Ovary (tissue), 9 donors: ENCODE measurements around the gene ANKRD52. TPM values are rescaled to one million over a fixed set of nuclear protein-coding genes. Genes with fewer than 3 reads are reported as not detected.
"Not testable (repeated sequence)": the region's sequence is repeated elsewhere in the genome, so short reads cannot be mapped to it uniquely, and the experiment has no call there.

Experiments
- DNase-seq, 5 donors: peaks; one replicate each; pipeline ENCODE4 v3.0.0-alpha.2; 2019 to 2020
- H3K27ac ChIP-seq, 2 donors: fragments of 200-600 bp; one replicate each; pipeline versions ENCODE4 v1.5.1 to v1.8.0; 2019 to 2022
- H3K27me3 ChIP-seq: fragments of 200-600 bp; one replicate; pipeline ENCODE4 v1.8.0; 2022
- H3K36me3 ChIP-seq: fragments of 200-600 bp; sonication (generic); one replicate; pipeline ENCODE4 v1.5.1; 2019
- H3K4me1 ChIP-seq: one replicate; pipeline ENCODE4 v1.8.1; 2013; ENCODE audit warnings: mild to moderate bottlenecking, moderate library complexity; ENCODE audit not compliant: insufficient read depth
- H3K4me3 ChIP-seq: fragments of 200-600 bp; sonication (generic); one replicate; pipeline ENCODE4 v1.5.1; 2017
- H3K9me3 ChIP-seq, 2 donors: fragments of 200-600 bp in 1 of 2; sonication (generic) in 1 of 2; one replicate each; pipeline versions ENCODE4 v1.5.1 to v1.8.1; 2013 to 2019; ENCODE audit warnings: mild to moderate bottlenecking in 1 of 2, moderate library complexity in 1 of 2
- EP300 ChIP-seq: sonication (generic); formaldehyde crosslinking; IDR thresholded peaks from one replicate; pipeline ENCODE4 v1.6.1; 2017; ENCODE audit warnings: antibody characterized with exemption
- POLR2A ChIP-seq: fragments of 450-650 bp; IDR thresholded peaks from one replicate; pipeline ENCODE4 v1.6.1; 2017; ENCODE audit warnings: antibody characterized with exemption, mild to moderate bottlenecking, moderate library complexity
- WGBS, 3 donors: extraction: QIAGEN DNeasy Blood & Tissue Kit in 1 of 3; methylation state at CpG; one replicate each; pipeline versions ENCODE4 v1.1.5 to v1.1.7; 2013 to 2017; 5-methylcytosine and 5-hydroxymethylcytosine counted together
- intact Hi-C, 4 donors: fragments of 100-400 bp; cut with DNase I; formaldehyde crosslinking; loops; one replicate each; pipeline versions ENCODE4 v1.11.0 to v1.15.1; 2022 to 2023
- polyA plus RNA-seq, 2 donors: library from polyadenylated mRNA; stranded (reverse); fragments of 200-250 nt in 1 of 2; fragments of 350-450 nt in 1 of 2; fragmentation: Illumina TruSeq in 1 of 2; extraction: RNeasy Lipid Tissue Mini Kit (QIAGEN cat#74804) in 1 of 2; gene quantifications; one replicate each; pipeline ENCODE4 v1.2.3, GENCODE V29; 2013 to 2014
- total RNA-seq, 7 donors: library from RNA; depleted of rRNA in 2 of 7; stranded (reverse); fragments of >200 nt in 2 of 7; fragmentation: NEBNext Ultra II Directional in 3 of 7; extraction: Animal tissue kit (Norgen Biotek cat#: 25700) in 3 of 7; gene quantifications; one replicate each; pipeline versions ENCODE4 v1.1.0 to v1.2.4, GENCODE V29; 2016 to 2023
- TF ChIP-seq, protein P1 (sequence below), 3 donors: fragments of 450-650 bp in 2 of 3; fragments of 200-600 bp in 1 of 3; IDR thresholded peaks; one replicate each; pipeline versions ENCODE4 v1.5.1 to v1.8.0; 2016 to 2022; ENCODE audit warnings: antibody characterized with exemption in 3 of 3, mild to moderate bottlenecking in 1 of 3
- donor health status: DM: no; HTN: no; CAD: no; lungs with moderate emphysema.
- donor health status: DM: no; HTN: no; CAD: no.
- donor health status: Bipolar disorder and iron deficiency.
- donor health status: DM: yes; HTN: yes; CAD: no.
- donor health status: DM: no; HTN: no; CAD: no.
- donor health status: DM: yes; HTN: yes; CAD: no.

The ANKRD52 gene
- total and polyA plus RNA-seq, 9 donors: 9.1 to 37.7 (median 26.2) TPM

DNA sequence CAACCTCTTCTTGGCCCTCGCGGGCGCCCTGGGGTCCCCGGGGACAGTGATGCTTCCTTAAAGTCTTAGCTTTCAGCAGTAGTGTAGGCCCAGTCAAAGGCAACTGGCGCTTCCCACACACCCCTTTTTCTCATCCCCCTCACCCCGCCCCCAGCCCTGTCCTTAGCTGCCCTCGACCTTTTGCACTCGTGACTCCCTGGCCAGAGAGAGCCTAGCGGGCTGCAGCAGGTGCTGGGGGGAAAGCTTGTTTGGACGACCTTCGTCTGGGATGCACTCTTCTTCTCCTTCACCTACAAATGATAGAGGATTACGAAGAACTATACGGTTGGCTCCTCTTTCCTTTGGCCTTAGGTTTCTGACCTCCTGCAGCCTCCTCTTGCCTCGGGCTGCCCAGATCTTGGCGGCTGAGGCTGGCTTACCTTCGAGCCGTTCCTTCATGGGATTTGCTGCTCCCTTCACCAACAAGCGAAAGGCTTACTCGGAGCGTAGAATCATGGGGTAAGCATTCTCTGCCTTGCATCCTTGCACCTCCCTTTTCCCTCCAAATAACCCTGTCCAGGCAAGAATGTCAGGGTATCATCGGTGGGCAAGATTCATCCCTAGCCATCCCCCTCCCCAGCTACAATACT, 9.4 kb upstream of the ANKRD52 start:
- peaks cover 6% of the 10 kb centered on the region for H3K4me1 ChIP-seq
- intact Hi-C loops: no loop called here
- peak in 3 of 5 donors; percentile 33 to 71 (median 48) for DNase-seq
- H3K4me3 ChIP-seq: peak overlapping the region; percentile 76
- peak overlapping the region; percentile 89 to 93 for H3K27ac ChIP-seq
- H3K9me3 ChIP-seq: no peaks in the 10 kb centered on the region
- H3K27me3 ChIP-seq: no peaks in the 10 kb centered on the region
- no peaks in the 10 kb centered on the region for H3K36me3 ChIP-seq
- TF ChIP-seq POLR2A: no peak
- TF ChIP-seq EP300: no peak
- TF ChIP-seq, protein P1, sequence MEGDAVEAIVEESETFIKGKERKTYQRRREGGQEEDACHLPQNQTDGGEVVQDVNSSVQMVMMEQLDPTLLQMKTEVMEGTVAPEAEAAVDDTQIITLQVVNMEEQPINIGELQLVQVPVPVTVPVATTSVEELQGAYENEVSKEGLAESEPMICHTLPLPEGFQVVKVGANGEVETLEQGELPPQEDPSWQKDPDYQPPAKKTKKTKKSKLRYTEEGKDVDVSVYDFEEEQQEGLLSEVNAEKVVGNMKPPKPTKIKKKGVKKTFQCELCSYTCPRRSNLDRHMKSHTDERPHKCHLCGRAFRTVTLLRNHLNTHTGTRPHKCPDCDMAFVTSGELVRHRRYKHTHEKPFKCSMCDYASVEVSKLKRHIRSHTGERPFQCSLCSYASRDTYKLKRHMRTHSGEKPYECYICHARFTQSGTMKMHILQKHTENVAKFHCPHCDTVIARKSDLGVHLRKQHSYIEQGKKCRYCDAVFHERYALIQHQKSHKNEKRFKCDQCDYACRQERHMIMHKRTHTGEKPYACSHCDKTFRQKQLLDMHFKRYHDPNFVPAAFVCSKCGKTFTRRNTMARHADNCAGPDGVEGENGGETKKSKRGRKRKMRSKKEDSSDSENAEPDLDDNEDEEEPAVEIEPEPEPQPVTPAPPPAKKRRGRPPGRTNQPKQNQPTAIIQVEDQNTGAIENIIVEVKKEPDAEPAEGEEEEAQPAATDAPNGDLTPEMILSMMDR (IDR thresholded peaks at IDR 0.05): no peak
- WGBS, 3 donors: 20 to 26% (median 22%) methylated on average over 19 to 21 of the region's 21 CpGs

DNA sequence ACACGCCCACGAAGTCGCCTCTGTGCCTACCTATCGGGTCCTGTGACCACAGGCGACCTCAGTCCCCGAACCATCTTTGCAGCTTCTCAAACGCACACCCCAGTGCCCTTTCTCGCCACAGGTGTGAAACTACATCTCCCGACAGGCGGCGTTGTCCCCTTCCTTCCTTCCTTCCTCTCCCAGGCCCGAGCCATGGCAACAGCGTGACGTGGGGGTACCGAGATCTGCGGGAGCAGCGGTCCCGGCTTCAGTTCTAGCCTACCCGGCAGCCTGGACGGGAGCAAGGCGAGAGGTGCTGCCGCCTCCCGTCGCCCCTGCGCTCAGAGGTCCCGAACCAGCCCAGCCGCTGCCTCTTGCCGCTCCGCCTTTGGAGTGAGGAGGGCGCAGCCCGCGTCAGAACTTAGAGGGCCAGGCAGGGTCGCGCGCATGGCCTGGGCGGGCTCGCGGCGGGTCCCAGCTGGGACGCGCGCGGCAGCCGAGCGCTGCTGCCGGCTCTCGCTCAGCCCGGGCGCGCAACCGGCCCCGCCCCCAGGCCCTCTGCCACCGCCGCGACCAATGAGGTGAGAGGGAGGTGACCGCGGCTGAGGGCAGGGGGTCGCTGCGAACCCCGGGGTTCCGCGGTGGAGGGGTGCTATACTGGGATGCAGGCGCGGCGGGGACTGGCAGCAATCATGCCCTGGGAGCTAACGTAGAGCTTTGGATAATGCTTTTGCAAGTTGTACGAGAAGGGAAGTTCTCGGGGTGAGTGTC, 8.7 kb upstream of the ANKRD52 start, which contains the start of gene COQ10A:
Gene COQ10A, plus strand, starts transcription at position 250 of the 750 bp plus-strand sequence. Its CDS starts 177 bp downstream, at position 427.
- intact Hi-C loops: no loop called here
- H3K9me3 ChIP-seq: no peaks in the 10 kb centered on the region
- 0 to 1% (median 0%) methylated on average over 63 to 68 of the region's 68 CpGs for WGBS, 3 donors

DNA sequence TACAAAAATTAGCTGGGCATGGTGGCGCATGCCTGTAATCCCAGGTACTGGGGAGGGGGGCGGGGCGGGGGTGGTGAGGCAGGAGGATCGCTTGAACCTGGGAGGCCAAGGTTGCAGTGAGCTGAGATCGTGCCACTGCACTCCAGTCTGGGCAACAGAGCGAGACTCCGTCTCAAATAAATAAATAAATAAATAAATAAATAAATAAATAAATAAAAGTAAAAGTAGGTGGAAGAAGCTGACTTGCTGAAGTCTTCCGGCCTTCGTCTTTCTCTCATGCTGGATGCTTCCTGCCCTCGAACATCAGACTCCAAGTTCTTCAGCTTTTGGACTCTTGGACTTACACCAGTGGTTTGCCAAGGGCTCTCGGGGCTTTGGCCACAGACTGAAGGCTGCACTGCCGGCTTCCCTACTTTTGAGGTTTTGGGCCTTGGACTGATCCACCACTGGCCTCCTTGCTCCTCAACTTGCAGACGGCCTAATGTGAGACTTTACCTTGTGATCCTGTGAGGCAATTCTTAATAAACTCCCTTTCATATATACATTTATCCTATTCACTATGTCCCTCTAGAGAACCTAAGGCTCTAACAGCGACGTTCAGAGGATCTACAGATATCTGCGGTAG, 8.0 kb upstream of the ANKRD52 start:
- H3K9me3 ChIP-seq, H3K4me1 ChIP-seq, intact Hi-C loops, H3K27me3 ChIP-seq, H3K36me3 ChIP-seq, DNase-seq: not testable (repeated sequence)
- Histone ChIP-seq H3K4me3 (peak overlapping the region; percentile 76), H3K27ac (peak overlapping the region; percentile 89 to 93)
- WGBS, 3 donors: 50 to 56% (median 52%) methylated on average over 16 of the region's 16 CpGs

More for the DNA sequence above, 8.7 kb upstream of the ANKRD52 start, which contains the start of gene COQ10A:
- TF ChIP-seq, protein P1 (IDR thresholded peaks at IDR 0.05): peak; percentile 70 to 88 (median 84)
- TF ChIP-seq POLR2A (peak; percentile 91), EP300 (no peak)
- Histone ChIP-seq H3K27me3 (no peaks in the 10 kb centered on the region), H3K4me1 (peaks cover 6% of the 10 kb centered on the region), H3K27ac (peak within 1 kb of the TSS; percentile 89 to 93), H3K4me3 (peak within 1 kb of the TSS; percentile 76), H3K36me3 (no peaks in the 10 kb centered on the region)
- DNase-seq: peak; percentile 90 to 93 (median 92)

DNA sequence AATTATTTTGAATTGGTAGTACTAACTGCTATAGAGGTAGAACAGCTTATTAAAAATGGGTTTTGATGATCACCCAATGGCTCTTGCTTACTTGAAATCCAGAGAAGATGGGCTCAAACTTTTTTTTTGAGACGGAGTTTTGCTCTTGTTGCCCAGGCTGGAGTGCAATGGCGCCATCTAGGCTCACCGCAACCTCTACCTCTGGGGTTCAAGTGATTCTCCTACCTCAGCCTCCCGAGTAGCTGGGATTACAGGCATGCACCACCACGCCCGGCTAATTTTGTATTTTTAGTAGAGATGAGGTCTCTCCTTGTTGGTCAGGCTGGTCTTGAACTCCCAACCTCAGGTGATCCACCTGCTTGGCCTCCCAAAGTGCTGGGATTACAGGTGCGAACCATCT, 4.8 kb upstream of the ANKRD52 start:
- intact Hi-C loops, H3K36me3 ChIP-seq, H3K27ac ChIP-seq, DNase-seq, H3K9me3 ChIP-seq, H3K4me1 ChIP-seq, H3K4me3 ChIP-seq, H3K27me3 ChIP-seq: not testable (repeated sequence)
- WGBS, 3 donors: 87 to 88% (median 88%) methylated on average over 7 of the region's 7 CpGs

DNA sequence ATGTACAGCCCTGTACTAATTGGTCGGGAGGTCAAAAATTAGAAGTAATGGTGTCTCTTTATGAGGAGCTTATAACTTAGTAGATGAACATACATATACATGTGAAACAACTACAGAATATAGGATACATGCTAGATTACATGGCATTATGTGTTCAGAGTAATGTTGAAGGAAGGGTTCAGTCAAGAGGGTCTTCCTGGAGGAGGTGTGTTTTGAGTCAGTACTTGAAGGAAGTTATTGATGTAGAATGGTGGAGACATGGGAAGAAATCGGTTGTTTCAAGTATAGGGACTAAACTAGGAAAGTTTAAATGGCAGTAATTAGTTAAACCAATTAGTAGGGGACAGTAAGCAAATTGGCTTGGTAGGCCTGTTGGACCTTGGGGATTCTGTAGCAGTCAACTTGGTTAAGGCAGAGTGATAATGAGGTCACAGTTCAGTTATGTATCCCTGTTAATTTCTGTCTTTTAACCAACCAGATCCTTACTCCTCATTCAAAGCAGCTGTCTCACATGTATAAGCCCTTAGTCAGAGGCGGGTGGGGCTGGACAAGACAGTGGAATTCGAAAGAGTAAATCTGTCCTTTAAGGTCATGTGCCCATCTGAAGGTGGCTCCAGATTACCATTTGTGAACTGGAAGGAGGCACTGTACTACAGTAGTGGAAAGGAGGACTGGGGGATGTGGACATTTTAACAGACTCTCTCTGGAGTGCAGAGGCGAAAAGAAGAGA, 3.5 kb upstream of the ANKRD52 start:
- no peak overlapping the region for H3K4me3 ChIP-seq
- no peaks in the 10 kb centered on the region for H3K36me3 ChIP-seq
- peaks cover 6% of the 10 kb centered on the region for H3K4me1 ChIP-seq
- no peaks in the 10 kb centered on the region for H3K9me3 ChIP-seq
- no peak overlapping the region for H3K27ac ChIP-seq
- DNase-seq: no peak
- 80 to 85% (median 82%) methylated on average over 5 of the region's 5 CpGs for WGBS, 3 donors
- TF ChIP-seq EP300 (no peak), POLR2A (no peak)
- TF ChIP-seq, protein P1 (IDR thresholded peaks at IDR 0.05): no peak
- intact Hi-C loops: no loop called here
- no peaks in the 10 kb centered on the region for H3K27me3 ChIP-seq
